ENCODE results near the gene CCDC97.

DNA sequence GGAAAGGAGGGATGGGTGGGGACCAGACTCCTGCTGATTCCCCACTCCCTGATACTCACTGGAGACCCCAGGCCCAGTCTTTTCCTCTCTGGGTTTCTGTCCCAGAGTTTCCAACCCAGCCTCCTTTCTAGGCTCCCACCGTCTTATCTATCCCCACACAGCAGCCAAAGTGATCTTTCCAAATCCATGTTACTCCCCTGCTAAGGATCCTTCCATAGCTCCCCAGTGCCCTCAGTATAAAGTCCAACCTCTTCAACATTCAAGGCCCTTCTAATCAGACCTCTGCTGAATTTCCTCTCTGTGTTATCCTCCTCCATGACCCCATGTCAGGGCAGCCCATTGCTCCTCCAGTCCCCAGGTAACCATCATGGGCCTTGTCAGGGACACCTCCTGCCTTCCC is 45.1 kb downstream of the CCDC97 start:
- TF ChIP-seq, protein P1, sequence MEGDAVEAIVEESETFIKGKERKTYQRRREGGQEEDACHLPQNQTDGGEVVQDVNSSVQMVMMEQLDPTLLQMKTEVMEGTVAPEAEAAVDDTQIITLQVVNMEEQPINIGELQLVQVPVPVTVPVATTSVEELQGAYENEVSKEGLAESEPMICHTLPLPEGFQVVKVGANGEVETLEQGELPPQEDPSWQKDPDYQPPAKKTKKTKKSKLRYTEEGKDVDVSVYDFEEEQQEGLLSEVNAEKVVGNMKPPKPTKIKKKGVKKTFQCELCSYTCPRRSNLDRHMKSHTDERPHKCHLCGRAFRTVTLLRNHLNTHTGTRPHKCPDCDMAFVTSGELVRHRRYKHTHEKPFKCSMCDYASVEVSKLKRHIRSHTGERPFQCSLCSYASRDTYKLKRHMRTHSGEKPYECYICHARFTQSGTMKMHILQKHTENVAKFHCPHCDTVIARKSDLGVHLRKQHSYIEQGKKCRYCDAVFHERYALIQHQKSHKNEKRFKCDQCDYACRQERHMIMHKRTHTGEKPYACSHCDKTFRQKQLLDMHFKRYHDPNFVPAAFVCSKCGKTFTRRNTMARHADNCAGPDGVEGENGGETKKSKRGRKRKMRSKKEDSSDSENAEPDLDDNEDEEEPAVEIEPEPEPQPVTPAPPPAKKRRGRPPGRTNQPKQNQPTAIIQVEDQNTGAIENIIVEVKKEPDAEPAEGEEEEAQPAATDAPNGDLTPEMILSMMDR (conservative IDR thresholded peaks at IDR 0.05), result no peak
- no peak for TF ChIP-seq EZH2 (IDR thresholded peaks at IDR 0.05; ENCODE audit: low read depth)
